Upper lobe of right lung (tissue), 1 donor: ENCODE measurements around the gene IPCEF1. TPM values are rescaled to one million over a fixed set of nuclear protein-coding genes. Genes with fewer than 3 reads are reported as not detected.

Experiments
- ATAC-seq: fragments of 200-7000 bp; cut with Tn5 transposase; one replicate; pipeline ENCODE4 v1.9.1; 2020; ENCODE audit warnings: mild to moderate bottlenecking, moderate library complexity
- DNase-seq: peaks from one replicate; pipeline ENCODE4 v3.0.0-alpha.2; 2020
- H3K27ac ChIP-seq: fragments of 200-600 bp; one replicate; pipeline ENCODE4 v1.8.0; 2022
- H3K27me3 ChIP-seq: fragments of 200-600 bp; one replicate; pipeline ENCODE4 v1.8.0; 2022; ENCODE audit warnings: mild to moderate bottlenecking
- H3K36me3 ChIP-seq: fragments of 200-600 bp; one replicate; pipeline ENCODE4 v1.8.0; 2022
- H3K4me1 ChIP-seq: fragments of 200-600 bp; one replicate; pipeline ENCODE4 v1.8.0; 2022
- H3K4me3 ChIP-seq: fragments of 200-600 bp; one replicate; pipeline ENCODE4 v1.8.0; 2022; ENCODE audit warnings: mild to moderate bottlenecking
- H3K9me3 ChIP-seq: fragments of 200-600 bp; one replicate; pipeline ENCODE4 v1.8.0; 2022
- intact Hi-C: fragments of 100-400 bp; cut with DNase I; formaldehyde crosslinking; loops from one replicate; pipeline ENCODE4 v1.11.0; 2022
- total RNA-seq: library from RNA; stranded (reverse); fragmentation: NEBNext Ultra II Directional; extraction: Animal tissue kit (Norgen Biotek cat#: 25700); gene quantifications from one replicate; pipeline ENCODE4 v1.2.1, GENCODE V29; 2021
- TF ChIP-seq, protein P1 (sequence below): fragments of 200-600 bp; IDR thresholded peaks from one replicate; pipeline ENCODE4 v1.8.0; 2022; ENCODE audit warnings: antibody characterized with exemption
- donor health status: DM: no; HTN: yes; CAD: no; lungs with severe emphysema.

IPCEF1 gene
- total RNA-seq, 1 donor from 2014 or later, result 8.8 TPM

DNA sequence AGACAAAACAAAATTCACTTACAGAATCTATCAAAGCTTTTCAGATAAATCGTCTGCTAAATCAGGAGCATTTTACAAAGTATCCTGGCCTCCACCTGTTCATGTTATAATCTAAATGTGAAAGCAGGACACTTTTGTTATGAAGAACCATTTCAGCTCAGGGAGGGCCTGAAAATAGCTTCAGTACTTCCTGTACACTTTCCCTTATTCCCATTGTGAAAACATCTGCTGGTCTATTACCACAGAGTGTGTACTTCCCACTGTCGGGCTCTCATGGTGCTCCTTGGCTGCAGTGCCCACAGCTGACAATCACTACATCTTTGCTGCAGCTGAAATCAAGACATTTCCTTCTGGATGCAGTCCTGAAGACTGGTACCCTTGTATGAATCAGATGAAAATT is 189.5 kb downstream of the IPCEF1 start:
- no peak for DNase-seq
- peak; percentile 70 for ATAC-seq
- H3K4me3 ChIP-seq, result no peak overlapping the region
- no peaks in the 10 kb centered on the region for H3K27me3 ChIP-seq
- no peaks in the 10 kb centered on the region for H3K36me3 ChIP-seq
- H3K9me3 ChIP-seq, result no peaks in the 10 kb centered on the region
- peaks cover 16% of the 10 kb centered on the region for H3K4me1 ChIP-seq
- TF ChIP-seq, protein P1, sequence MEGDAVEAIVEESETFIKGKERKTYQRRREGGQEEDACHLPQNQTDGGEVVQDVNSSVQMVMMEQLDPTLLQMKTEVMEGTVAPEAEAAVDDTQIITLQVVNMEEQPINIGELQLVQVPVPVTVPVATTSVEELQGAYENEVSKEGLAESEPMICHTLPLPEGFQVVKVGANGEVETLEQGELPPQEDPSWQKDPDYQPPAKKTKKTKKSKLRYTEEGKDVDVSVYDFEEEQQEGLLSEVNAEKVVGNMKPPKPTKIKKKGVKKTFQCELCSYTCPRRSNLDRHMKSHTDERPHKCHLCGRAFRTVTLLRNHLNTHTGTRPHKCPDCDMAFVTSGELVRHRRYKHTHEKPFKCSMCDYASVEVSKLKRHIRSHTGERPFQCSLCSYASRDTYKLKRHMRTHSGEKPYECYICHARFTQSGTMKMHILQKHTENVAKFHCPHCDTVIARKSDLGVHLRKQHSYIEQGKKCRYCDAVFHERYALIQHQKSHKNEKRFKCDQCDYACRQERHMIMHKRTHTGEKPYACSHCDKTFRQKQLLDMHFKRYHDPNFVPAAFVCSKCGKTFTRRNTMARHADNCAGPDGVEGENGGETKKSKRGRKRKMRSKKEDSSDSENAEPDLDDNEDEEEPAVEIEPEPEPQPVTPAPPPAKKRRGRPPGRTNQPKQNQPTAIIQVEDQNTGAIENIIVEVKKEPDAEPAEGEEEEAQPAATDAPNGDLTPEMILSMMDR, result no peak
- intact Hi-C loops, result no loop called here
- H3K27ac ChIP-seq, result peak overlapping the region; percentile 15

DNA sequence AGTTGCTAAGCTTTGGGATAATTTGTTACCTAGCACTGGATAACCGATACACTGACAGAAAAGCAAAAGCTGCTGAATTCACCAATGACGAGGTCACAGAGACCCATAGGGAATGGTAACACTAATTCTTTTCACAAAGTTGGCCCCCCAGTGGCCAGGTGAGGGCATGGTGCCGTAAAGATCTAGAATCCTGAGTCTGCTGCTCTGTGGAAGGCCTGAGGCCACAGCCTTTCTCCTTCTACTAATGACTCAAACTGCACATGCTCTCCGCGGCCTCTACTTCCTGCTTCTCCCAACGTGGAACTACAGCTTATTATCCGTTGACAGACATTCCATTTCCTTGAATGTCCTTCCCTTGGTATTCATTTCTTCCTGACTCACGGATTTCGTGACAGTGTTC is 190.5 kb downstream of the IPCEF1 start:
- Histone ChIP-seq H3K27me3 (no peaks in the 10 kb centered on the region), H3K4me1 (peaks cover 16% of the 10 kb centered on the region), H3K27ac (peak overlapping the region; percentile 20), H3K9me3 (no peaks in the 10 kb centered on the region), H3K4me3 (no peak overlapping the region), H3K36me3 (no peaks in the 10 kb centered on the region)
- TF ChIP-seq, protein P1, result no peak
- intact Hi-C loops, result no loop called here
- DNase-seq (no peak), ATAC-seq (peak; percentile 42)

DNA sequence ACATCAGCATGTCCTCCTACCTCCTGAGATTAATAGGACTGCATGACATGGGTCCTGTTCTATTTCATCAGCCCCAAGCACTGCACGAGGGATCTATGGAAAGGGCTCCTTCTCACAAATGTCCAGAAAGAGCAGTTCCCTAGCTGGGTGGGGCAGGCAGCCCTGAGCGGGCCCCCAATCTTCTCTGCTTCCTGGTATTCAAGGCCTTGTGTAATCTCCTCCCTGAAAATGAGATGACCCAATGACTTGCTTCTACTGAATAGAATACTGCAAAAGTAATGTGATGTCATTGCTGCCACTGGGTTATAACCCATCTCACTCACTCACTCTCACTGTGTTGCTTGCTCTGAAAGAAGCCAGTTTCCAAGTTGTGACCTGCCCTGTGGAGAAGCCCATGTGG is 191.1 kb downstream of the IPCEF1 start:
- Histone ChIP-seq H3K4me1 (peaks cover 16% of the 10 kb centered on the region), H3K27me3 (no peaks in the 10 kb centered on the region), H3K4me3 (no peak overlapping the region), H3K27ac (no peak overlapping the region), H3K36me3 (no peaks in the 10 kb centered on the region), H3K9me3 (no peaks in the 10 kb centered on the region)
- ATAC-seq, result peak; percentile 65
- intact Hi-C loops, result no loop called here
- TF ChIP-seq, protein P1, result no peak
- DNase-seq, result no peak

DNA sequence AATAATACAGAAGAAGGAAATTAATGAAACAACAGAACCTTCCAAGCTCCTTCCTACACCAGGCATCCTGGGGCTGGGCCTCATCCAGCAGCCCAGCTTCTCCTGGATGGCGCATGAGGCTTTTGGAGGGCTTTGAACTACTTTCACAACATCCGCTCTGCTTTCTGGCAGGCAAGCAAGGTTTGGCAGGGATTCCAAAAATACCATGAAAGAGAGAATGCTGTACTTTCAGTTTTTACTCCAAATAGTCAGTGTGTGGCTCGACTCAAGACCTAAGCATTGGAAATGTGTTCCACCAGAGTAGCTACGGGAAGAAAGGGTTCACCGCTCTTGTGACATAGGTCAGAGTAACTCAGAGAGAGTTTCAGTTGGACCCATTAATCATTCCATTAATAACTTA is 192.2 kb downstream of the IPCEF1 start:
- H3K36me3 ChIP-seq, result no peaks in the 10 kb centered on the region
- peaks cover 16% of the 10 kb centered on the region for H3K4me1 ChIP-seq
- DNase-seq (no peak), ATAC-seq (peak; percentile 72)
- TF ChIP-seq, protein P1, result no peak
- no peak overlapping the region for H3K4me3 ChIP-seq
- H3K9me3 ChIP-seq, result no peaks in the 10 kb centered on the region
- intact Hi-C loops, result no loop called here
- H3K27ac ChIP-seq, result no peak overlapping the region
- H3K27me3 ChIP-seq, result no peaks in the 10 kb centered on the region

DNA sequence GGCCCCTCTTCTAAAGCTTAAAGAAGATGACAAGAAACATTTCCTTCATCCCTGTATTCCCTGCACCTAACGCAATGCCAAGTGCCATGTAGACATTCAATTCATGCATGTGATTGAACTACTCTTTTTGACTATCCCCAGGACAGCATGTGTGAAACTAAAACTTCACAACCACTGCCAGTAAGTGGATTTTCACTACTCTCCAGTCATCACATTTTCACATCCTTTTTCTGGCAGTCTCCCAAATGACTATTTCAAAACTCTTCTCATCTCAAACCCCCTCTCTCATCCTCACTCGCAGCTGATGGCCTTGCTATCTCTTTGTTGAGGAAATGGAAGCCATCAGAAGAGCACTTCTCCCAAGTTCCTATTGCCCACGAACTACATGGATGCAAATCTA is 194.9 kb downstream of the IPCEF1 start:
- no peak for ATAC-seq
- intact Hi-C loops, result no loop called here
- Histone ChIP-seq H3K4me3 (no peak overlapping the region), H3K27me3 (no peaks in the 10 kb centered on the region), H3K9me3 (no peaks in the 10 kb centered on the region), H3K4me1 (peaks cover 29% of the 10 kb centered on the region), H3K36me3 (no peaks in the 10 kb centered on the region), H3K27ac (no peak overlapping the region)
- no peak for DNase-seq
- TF ChIP-seq, protein P1, result no peak

DNA sequence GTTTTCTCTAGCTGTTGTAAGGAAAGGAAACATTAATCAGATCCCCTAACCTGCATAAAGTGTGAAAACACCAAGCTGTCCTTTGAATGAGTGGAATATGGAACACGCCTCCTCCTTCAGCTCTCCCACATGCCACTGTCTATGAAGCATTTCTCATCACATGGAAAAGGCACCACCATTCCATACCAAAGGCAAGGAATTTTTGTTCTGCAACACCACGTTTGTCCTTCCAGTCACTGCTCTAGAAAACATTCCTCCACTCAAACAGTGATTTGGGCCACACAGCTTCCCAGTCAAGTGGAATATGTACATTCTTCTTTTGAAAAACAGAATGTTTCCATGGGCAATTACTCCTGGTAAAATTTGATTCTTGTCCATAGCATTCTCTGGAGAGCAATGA is 197.5 kb downstream of the IPCEF1 start:
- intact Hi-C loops, result loop anchor here (5.0 kb wide), 1 partner anchor 118 kb away; no protein-coding TSS in a partner anchor
- no peak overlapping the region for H3K27ac ChIP-seq
- ATAC-seq, result no peak

More for the DNA sequence above, 197.5 kb downstream of the IPCEF1 start:
- H3K4me1 ChIP-seq, result peaks cover 27% of the 10 kb centered on the region
- TF ChIP-seq, protein P1, result no peak
- no peak overlapping the region for H3K4me3 ChIP-seq
- H3K36me3 ChIP-seq, result no peaks in the 10 kb centered on the region
- no peak for DNase-seq
- no peaks in the 10 kb centered on the region for H3K27me3 ChIP-seq
- no peaks in the 10 kb centered on the region for H3K9me3 ChIP-seq
